Measurements from ENCODE around the gene EVA1C.
"Not testable (repeated sequence)": the region's sequence is repeated elsewhere in the genome, so short reads cannot be mapped to it uniquely, and the experiment has no call there.

Gene EVA1C

DNA sequence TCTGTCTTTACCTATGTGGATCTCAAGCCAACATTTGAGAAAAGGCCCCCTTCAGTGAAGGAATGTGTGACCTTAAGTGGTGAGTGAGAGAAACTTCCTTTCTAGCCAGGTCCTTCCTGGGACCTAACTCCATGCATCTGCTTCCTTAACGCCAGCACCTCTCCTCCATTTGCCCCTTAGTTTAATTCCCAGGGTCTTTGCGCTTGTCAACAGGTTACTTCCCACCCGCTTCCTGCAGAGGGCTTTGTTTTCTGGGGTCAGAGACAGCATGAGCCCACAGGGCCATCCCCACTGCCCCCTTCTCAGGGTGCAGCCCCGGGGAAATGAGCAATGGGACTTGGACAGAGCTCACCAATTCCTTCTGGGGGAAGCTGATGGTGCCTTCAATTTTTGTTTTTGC is 54.8 kb downstream of the EVA1C start:
- DNase-seq, result no peak

DNA sequence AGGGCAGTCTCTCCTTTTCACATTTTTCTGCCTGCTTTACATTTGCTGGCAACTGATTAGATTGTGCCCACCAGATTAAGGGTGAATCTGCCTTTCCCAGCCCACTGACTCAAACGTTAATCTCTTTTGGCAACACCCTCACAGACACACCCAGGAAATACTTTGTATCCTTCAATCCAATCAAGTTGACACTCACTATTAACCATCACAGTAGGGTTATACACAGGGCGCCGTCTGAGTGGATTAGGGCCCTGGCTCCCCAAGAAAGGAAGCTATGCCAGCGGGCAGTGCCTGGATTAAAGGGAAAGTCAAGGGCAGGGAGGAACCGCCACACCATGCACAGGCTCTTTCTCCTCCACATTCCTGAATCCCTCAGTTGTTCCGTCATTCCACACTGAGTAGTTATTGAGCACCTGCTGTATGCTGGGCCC is 56.2 kb downstream of the EVA1C start:
- DNase-seq, result no peak

DNA sequence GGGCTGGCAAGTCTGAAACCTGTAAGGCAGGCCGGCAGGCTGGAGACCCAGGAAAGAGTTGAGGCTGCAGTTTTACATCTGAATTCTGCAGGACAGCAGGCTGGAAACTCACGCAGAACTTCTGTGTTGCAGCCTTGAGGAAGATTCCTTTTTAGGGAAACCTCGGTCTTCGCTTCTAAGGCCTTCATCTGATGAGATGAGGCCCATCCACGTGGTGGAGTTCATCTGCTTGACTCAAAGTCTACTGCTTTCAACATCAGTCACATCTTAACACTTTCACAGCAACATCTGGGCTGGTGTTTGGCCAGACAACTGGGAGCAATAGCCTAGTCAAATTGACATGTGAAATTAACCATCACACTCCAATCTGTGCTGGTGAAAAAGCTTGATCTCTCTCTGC is 57.1 kb downstream of the EVA1C start:
- DNase-seq, result no peak

DNA sequence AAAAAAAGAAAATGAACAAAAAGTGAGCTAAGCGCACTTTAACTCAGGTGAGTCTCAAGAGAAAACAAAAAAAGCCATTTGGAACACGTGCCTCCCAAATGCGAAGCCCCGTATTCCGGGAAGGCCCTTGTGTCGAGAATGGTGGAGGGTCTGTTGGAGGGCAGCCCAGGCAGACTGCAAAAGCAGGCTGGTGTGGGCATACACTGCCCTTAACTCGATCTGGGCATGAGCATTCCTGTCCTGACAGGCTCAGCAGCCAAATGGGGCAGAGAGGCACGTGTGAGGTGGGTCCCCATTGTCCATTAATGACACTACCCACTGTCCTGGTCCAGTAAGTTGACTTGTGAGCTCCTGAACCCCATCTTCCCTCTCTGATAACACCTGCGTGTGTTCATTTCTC is 57.7 kb downstream of the EVA1C start:
- DNase-seq, result no peak

DNA sequence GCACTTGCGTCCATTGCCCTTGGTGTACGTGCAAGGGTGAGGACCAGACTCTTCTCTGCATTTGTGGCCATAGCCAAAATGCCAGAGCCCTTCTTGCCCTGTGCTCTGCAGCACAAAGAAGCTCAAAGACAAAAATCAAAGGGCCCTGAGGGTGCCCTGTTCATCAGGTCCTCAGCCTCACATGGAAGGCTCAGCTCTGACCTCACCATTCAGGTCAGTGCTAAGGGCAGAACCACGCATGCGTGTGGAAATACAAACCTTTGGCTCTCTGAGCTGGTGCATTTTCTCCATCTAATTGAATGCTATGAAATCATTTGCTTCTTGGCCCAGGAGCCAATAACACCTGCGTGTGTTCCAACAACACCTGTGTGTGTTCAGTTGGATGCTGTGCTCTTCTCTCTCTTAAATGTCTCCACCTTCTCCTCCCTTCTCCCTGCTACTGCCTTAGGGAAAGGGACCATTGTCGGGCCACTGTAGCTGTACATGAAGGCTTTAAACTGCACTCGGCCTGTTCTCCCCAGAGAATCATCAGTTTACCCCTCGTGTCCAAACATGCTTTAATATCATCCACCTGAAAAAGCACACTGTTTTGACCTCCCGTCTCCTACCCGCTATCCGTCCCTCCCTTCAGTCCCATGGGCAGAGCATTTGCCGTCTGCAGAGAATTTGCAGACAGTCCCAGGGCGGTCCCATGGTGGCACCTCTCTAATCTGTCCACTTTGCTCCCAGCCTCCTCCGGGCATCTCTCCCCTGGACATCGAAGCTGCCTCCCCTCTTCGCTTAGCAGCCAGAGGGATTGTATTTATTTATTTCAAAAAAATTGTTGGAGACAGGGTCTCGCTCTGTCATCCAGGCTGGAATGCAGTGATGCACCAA is 60.6 kb downstream of the EVA1C start:
- DNase-seq, result no peak

DNA sequence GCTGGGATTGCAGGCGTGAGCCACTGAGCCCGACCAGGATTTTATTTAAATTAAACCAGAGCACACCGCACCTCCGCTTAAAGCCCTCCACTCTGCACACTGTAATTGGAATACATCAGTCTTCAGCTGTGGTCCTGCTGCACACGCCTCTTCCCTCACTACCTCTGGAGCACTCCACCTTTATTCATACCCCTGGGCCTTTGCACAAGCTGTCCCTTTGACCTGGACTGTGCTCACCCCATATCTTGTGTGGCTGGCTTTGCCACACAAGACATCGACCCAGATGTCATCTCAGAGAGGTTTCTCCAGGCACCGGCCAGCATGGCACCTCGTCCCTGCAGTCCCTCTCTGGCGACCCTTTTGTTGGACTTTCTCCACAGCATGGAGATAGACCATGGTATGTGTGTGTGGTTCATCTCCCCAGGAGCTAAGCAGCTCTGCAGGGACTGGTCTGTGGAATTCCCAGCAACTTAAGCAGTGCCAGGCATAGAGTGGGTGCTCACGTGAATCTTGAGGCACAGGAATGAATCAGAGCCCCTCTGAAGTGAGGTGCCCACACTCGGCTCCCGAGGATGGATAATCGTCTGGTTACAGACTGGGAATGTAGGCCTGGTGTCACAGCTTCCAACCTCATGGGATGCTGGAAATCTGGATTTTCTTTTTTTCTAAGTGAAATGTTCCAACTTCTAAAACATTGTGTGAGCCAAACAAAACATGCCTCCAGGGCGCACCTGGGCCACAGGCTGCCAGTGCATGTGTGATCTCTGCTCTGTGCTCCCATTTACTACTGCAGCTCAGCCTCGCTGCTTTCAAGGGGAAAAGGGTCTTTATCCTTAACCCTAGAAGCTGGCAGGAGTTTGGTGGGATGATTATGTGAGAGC is 61.9 kb downstream of the EVA1C start:
- no peak for DNase-seq

DNA sequence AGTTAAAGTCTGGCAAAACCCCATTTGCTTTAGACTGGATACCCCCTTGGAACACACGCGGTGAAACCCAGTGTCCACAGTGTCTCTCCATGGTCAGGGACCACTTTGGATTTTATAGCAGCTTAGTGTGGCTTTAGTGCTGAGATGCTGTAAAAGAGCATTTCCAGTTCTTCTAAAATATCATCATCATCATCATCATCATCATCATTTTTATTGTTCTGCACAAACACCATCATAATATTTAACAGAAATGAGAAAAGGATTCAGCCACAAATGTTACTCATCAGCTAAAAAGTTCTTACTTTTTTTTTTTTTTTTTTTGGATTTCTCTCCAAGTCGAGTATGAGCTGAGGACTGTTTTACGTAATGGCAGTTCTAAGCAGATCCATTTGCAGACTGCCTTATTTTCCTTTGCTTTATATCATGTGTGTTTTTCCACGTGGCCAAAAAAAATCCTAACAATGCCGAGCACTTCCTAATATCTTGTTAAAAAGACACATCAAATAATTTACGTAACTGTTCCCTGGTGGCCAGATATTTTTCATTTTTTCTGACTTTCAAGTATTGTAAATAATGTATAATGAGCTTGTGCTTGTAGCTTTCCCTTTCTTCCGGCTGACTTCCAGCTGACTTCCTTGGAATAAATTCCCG is 62.8 kb downstream of the EVA1C start:
- DNase-seq, result no peak

DNA sequence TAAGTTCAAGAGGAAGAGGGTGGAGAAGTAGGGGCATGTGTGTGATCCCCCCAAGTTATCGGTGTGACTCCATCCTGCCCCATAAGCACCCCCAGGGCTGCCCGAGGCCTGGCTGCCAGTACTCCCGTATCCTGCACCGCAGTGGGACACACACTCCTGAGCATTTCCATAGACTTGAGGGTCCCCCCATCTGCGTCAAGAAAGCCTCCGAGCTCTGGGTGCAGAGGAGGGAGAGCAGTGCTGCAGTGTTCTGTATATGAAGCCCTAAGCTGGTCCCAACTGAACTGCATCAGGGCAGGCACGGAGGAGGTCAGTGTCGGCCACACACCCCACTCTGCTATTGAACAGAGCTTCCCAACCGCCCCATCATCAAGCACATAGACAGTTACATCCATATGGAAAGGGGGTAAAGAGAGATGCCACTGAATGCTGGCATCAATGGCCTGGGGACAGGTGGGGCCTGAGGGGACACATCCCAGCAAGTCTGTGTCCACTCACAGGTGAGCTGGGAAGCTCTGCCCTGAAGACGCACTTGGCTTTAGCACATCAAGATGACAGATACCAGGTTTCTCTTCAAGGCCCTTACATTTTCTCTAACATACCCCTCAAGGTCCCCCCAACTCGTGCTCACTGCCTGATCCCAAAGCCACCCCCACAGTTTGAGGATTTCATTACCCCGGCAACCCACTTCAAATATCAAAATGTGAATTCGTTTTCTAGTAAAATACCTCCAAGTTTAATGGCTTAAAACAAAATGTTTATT is 64.3 kb downstream of the EVA1C start:
- no peak for DNase-seq

DNA sequence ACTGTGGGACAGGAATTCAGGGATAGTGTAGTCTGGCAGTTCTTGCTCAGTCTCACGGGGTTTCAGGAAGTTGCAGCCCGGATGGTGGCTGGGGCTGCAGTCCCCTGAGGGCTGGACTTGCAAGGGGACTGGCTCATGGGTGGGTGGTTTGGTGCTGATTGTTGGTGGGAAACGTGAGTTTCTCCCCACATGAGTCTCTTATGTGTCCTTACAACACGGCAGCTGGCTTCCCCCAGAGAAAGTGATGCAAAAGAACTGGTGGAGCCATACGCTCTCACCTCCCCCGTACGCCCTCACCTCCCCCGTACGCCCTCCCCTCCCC is 64.9 kb downstream of the EVA1C start:
- no peak for DNase-seq

DNA sequence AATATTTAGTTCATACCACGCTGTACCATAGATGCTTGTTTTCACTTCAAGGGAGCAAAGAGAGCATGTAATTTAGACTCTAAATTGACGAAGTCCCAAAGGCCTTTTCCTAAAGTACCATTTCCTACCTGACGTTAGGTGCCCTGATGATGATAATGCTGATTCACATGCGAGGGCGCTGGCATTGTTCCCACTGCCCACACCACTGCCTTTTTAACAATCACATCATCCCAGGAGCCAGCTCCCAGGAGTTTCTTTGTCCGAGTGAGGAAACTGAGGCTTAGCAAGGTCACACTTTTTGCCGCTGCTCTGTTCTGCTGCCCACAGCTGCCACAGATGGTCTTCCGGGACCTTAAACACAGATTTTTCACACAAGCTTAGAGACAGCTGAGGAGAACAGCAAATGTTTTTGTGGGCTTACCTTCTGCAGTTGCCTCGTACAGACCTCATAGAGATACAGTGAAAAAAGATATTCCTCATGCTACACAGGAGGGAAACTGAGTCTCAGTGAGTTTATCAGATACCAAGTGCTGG is 69.4 kb downstream of the EVA1C start:
- no peak for DNase-seq

DNA sequence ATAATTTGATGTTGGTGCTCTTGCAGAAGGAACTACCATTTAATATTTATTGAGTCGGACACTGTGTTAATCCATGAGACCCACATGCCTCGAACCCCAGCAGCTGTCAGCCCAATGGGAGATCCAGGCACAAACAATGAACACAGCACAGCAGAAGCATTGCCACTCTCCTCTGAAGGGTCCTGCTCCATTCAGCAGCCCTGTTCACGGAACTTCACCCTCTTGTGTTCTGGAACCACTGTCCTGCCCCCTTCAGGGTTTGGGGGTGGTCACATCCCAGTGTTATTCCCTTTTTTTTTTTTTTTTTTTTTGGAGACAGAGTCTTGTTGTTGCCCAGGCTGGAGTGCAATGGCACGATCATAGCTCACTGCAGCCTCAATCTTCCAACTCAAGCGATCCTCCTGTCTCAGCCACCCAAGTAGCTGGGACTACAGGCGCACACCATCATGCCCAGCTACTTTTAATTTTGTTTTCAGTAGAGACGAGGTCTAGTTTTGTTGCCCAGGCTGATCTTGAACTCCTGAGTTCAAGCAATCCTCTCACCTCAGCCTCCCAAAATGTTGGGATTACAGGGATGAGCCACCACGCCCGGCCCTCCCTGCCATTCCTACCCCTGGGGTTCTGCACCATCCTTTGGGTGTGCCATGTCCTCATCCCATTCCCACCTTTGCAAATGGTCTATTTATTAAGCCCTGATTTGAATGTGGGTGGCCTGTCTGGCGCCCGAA is 70.2 kb downstream of the EVA1C start:
- no peak for DNase-seq

DNA sequence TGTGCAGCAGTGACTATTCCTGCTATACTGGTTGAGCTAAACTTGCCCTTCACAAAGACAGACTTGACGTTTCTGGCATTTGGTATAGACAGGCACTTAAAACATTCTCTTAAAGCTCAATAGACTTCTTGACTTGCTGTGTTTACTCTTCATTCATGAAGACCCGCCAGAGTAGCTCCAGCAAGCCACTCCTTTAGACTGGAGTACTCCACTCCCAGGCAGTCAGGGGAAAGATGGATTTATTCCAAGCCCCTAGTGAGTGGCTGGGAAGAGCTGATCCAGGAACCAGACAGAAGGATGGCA is 70.7 kb downstream of the EVA1C start:
- DNase-seq, result no peak

DNA sequence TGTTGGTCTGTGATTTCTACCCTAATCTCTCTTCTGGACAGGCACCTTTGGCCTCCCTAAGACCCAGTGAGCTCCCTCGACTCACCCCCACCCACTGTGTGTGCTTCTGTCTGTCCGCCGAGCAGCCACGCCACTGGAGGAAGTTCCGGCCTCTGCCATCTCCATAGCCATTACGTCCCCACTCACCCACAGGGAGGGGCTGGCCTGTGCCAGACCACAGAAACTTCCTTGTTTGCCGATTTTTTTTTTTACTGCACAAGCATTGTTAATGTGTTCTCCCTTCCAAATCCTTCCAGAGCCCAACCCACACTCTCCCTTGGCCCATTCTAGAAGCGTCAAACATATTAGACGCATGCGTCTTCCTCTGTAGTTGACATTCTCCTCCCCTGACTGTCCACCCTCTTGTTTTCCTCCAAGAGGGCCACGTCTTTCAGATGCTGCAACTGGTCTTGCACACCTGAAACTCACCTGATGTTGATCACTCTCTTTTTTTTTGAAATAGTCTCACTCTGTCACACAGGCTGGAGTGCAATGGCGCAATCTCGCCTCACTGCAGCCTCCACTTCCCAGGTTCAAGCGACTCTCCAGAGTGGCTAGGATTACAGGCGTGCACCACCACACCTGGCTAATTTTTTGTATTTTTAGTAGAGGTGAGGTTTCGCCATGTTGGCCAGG is 72.3 kb downstream of the EVA1C start:
- no peak for DNase-seq

DNA sequence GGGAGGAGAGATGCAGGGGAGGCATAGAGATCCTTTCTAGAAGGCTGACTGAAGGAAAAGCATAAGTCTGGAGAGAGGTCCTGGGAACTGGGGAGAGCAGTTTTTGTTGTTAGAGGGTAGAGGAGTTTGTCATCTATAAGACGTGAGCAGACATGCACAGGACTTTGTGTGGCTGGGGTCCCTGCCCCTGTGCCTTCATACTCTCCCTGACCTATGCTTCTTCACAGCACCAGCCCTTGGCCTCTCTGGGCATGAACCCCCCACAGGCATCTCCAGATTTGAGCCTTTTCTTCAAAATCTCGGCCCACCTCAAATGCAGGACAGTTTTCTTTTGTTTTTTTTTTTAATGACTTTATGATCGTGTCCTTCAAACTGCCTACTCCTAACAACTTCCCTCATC is 79.9 kb downstream of the EVA1C start:
- DNase-seq, result no peak

DNA sequence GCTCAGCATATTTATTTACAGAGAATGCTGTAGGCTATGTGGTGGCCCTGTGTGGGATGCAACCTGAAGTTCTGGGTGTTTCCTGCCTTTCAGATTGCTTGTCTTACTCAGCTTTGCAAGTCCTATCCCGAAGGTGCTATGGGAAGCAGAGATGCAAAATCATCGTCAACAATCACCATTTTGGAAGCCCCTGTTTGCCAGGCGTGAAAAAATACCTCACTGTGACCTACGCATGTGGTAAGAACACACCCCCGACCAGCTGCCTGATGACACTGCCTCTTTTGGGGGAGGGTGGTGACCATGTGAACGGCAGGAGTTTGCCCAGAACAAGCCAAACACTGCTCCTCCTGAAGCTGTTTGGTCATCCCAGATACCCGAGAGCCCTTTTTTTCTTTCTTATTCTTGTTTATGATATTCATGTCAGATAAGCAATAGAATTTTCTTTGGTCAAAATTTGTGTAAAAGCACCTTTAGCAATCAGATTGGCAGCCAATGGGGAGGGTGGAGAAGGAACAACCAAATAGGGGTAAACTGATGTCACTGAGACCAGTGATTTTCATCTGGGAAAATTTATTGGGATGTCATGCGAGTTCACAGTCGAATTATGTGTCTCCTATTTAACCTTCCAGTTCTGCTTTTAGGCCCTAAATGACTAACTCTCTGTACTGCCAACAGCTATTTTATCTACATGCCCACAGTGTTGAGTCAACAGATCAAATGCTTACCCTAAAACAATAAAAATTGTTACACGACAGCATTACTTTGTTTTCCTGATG is 82.6 kb downstream of the EVA1C start:
- DNase-seq, result no peak

DNA sequence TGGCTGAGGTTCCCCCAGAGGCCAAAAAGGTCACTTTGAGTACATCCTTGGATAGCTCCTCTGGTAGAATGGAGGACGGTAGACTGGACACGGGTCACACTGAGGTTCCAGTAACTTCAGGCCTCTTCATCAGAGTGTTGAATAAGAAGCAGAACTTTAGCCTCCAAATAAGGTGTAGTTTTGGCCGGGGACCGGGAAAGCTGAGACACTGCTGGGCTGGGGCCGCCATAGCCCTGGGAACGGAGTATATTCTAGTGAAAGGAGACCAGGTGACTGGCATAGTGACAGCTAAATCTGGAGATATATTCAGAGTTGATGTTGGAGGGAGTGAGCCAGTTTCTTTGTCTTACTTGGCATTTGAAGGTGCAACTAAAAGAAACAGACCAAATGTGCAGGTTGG is 84.1 kb downstream of the EVA1C start:
- no peak for DNase-seq

DNA sequence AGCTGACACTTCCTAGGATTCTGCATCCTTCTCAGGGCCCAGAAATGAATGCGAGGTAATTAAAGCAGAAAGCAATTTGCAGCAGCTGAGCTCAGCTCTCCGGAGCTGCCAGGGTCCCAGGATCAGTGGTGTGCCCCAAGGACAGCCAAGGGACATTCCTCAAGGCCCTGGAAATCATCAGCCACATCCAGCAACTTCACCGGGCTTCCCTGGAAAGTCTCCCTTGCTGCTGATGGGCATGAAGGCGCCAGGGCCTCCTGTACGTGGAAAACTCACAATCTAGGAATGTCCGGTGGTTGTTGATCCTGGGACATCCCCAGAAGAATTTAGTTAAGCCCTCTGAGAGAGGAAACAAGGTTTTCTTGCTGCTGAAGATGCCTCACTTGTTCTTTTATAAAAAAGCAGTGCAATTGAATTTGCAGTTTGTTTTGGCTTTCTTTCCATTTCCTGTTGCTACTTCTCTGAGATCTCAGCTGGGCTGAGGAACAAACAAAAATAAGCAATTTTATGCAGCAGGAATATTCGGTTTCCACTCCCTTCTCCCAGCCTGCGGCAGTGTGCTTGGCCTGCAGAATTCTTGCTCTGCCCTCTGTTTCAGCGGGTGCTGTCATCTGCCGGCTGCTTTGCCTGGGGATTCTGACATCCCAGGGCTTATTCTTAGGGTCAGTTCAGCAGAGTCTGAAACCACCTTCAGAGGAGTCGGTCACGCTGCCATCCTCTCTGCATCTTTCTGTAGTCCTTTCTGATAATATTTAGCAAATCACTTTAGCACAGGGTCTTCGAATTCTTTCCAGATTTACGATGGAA is 86.9 kb downstream of the EVA1C start:
- no peak for DNase-seq

DNA sequence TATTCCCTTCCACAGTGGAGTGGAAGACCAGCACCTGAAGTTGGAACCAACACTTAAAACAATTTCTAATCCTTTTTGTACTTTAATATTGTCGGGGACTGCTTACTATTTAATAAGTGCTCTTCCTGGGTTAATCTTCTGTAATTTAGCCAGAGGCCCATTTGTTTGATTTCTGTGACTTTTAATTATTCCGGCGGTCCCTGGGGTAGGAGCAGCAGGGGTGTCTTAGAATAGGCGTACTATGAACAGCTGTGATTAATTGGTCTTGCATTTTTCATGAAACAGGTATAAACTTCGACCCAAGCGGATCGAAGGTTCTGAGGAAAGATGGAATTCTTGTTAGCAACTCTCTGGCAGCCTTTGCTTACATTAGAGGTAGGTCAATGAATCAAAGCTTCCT is 91.1 kb downstream of the EVA1C start:
- DNase-seq, result not testable (repeated sequence)

DNA sequence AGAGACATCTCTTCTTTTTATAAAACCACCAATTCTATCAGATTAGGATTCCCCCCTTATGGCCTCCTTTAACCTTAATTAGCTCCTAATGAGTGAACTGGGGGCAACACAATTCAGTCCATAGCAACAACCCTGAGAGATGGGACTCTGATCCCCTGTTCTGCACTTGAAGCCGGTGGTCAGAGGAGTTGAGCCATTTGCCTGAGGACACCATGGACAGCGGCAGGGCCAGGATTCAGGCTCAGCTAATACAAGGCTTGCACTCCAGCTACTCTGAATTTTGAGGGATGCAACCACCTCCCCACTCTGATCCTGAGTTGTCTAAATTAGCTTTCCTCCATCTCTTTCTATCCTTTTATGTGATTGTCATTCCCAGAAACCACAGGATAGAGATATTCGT is 93.3 kb downstream of the EVA1C start:
- DNase-seq, result not testable (repeated sequence)

Measured in stimulated activated naive CD4-positive, alpha-beta T cell (primary cell).